Measurements from ENCODE around the gene ACBD6.
"Not testable (repeated sequence)": the region's sequence is repeated elsewhere in the genome, so short reads cannot be mapped to it uniquely, and the experiment has no call there.

The ACBD6 gene

GRCh38 chr1:180502361-180503279 lies at the start of gene ACBD6:
Gene ACBD6 (minus strand): TSS chr1:180502577. CDS start chr1:180502266, 311 bp downstream.
- peak; percentile 91 for DNase-seq (ENCODE audit: low spot score)

- no peak for DNase-seq (ENCODE audit: low spot score)
Measured at GRCh38 chr1:180551997-180552396, 49.6 kb upstream of the ACBD6 start.

GRCh38 chr1:180550241-180550640 lies 47.9 kb upstream of the ACBD6 start:
- no peak for DNase-seq (ENCODE audit: low spot score)

- DNase-seq (ENCODE audit: low spot score) = not testable (repeated sequence)
Measured at GRCh38 chr1:180549770-180550169, 47.4 kb upstream of the ACBD6 start.

GRCh38 chr1:180548686-180549317 lies 46.4 kb upstream of the ACBD6 start:
- peak; percentile 58 for DNase-seq (ENCODE audit: low spot score)

GRCh38 chr1:180545991-180546390 lies 43.6 kb upstream of the ACBD6 start:
- no peak for DNase-seq (ENCODE audit: low spot score)

GRCh38 chr1:180544050-180544449 lies 41.7 kb upstream of the ACBD6 start:
- no peak for DNase-seq (ENCODE audit: low spot score)

GRCh38 chr1:180542838-180543145 lies 40.4 kb upstream of the ACBD6 start:
- DNase-seq (ENCODE audit: low spot score) = no peak

- DNase-seq (ENCODE audit: low spot score) = no peak
Measured at GRCh38 chr1:180542113-180542837, 39.9 kb upstream of the ACBD6 start.

- DNase-seq (ENCODE audit: low spot score) = no peak
Measured at GRCh38 chr1:180540697-180541594, 38.6 kb upstream of the ACBD6 start.

GRCh38 chr1:180539136-180539535 lies 36.8 kb upstream of the ACBD6 start:
- DNase-seq (ENCODE audit: low spot score) = no peak

GRCh38 chr1:180536821-180537372 lies 34.5 kb upstream of the ACBD6 start:
- DNase-seq (ENCODE audit: low spot score) = no peak

- no peak for DNase-seq (ENCODE audit: low spot score)
Measured at GRCh38 chr1:180535418-180535999, 33.1 kb upstream of the ACBD6 start.

GRCh38 chr1:180534214-180534613 lies 31.8 kb upstream of the ACBD6 start:
- DNase-seq (ENCODE audit: low spot score) = no peak

GRCh38 chr1:180533266-180533987 lies 31.1 kb upstream of the ACBD6 start:
- peak; percentile 73 for DNase-seq (ENCODE audit: low spot score)

GRCh38 chr1:180532854-180533253 lies 30.5 kb upstream of the ACBD6 start:
- DNase-seq (ENCODE audit: low spot score) = no peak

GRCh38 chr1:180530501-180530900 lies 28.1 kb upstream of the ACBD6 start:
- DNase-seq (ENCODE audit: low spot score) = no peak

- DNase-seq (ENCODE audit: low spot score) = no peak
Measured at GRCh38 chr1:180528868-180529470, 26.6 kb upstream of the ACBD6 start.

GRCh38 chr1:180527101-180527669 lies 24.8 kb upstream of the ACBD6 start:
- no peak for DNase-seq (ENCODE audit: low spot score)

- DNase-seq (ENCODE audit: low spot score) = no peak
Measured at GRCh38 chr1:180525715-180526039, 23.3 kb upstream of the ACBD6 start.

All from ecto neural progenitor cell (in vitro differentiated cells).